Measurements from ENCODE around the gene HTRA3.

The HTRA3 gene

GRCh38 chr4:8247047-8247930, 22.3 kb upstream of the HTRA3 start:
- no peak for DNase-seq (ENCODE audit: low spot score)

GRCh38 chr4:8248091-8248490, 21.5 kb upstream of the HTRA3 start:
- no peak for DNase-seq (ENCODE audit: low spot score)

- no peak for DNase-seq (ENCODE audit: low spot score)
Measured at GRCh38 chr4:8250227-8250626, 19.3 kb upstream of the HTRA3 start.

- DNase-seq (ENCODE audit: low spot score): no peak
Measured at GRCh38 chr4:8250637-8251036, 18.9 kb upstream of the HTRA3 start.

GRCh38 chr4:8251110-8251883, 18.3 kb upstream of the HTRA3 start:
- no peak for DNase-seq (ENCODE audit: low spot score)

GRCh38 chr4:8252301-8253173, 17.0 kb upstream of the HTRA3 start:
- no peak for DNase-seq (ENCODE audit: low spot score)

- no peak for DNase-seq (ENCODE audit: low spot score)
Measured at GRCh38 chr4:8254076-8254475, 15.5 kb upstream of the HTRA3 start.

GRCh38 chr4:8255698-8256441, 13.7 kb upstream of the HTRA3 start:
- DNase-seq (ENCODE audit: low spot score): no peak

- DNase-seq (ENCODE audit: low spot score): no peak
Measured at GRCh38 chr4:8257854-8258253, 11.7 kb upstream of the HTRA3 start.

GRCh38 chr4:8258552-8259212, 10.9 kb upstream of the HTRA3 start:
- DNase-seq (ENCODE audit: low spot score): no peak

- no peak for DNase-seq (ENCODE audit: low spot score)
Measured at GRCh38 chr4:8259743-8260430, 9.7 kb upstream of the HTRA3 start.

- DNase-seq (ENCODE audit: low spot score): no peak
Measured at GRCh38 chr4:8260656-8261111, 8.9 kb upstream of the HTRA3 start.

- no peak for DNase-seq (ENCODE audit: low spot score)
Measured at GRCh38 chr4:8261851-8262535, 7.6 kb upstream of the HTRA3 start.

GRCh38 chr4:8262637-8263322, 6.8 kb upstream of the HTRA3 start:
- DNase-seq (ENCODE audit: low spot score): no peak

GRCh38 chr4:8263397-8263796, 6.2 kb upstream of the HTRA3 start:
- no peak for DNase-seq (ENCODE audit: low spot score)

- no peak for DNase-seq (ENCODE audit: low spot score)
Measured at GRCh38 chr4:8264106-8264505, 5.4 kb upstream of the HTRA3 start.

- no peak for DNase-seq (ENCODE audit: low spot score)
Measured at GRCh38 chr4:8265171-8265929, 4.2 kb upstream of the HTRA3 start.

GRCh38 chr4:8266088-8266487, 3.5 kb upstream of the HTRA3 start:
- DNase-seq (ENCODE audit: low spot score): no peak

All from iPS-NIHi11 (cell line).